WTC11 (cell line): ENCODE results near the gene CPSF7.

ENCODE experiments used
- ZNF281 ChIP-seq: sonication (generic); formaldehyde crosslinking; IDR thresholded peaks from 2 replicates; pipeline ENCODE4 v1.8.0; 2023; ENCODE audit warnings: mild to moderate bottlenecking, missing genetic modification reagents
- TF ChIP-seq, protein P1 (sequence below): fragments of 200-600 bp; IDR thresholded peaks from 2 replicates; pipeline ENCODE4 v1.8.0; 2022; ENCODE audit warnings: antibody characterized with exemption

GRCh38 chr11:61468002-61468401 lies 38.2 kb upstream of the CPSF7 start:
- TF ChIP-seq ZNF281 (CRISPR knock-in tag): no peak
- TF ChIP-seq, protein P1, sequence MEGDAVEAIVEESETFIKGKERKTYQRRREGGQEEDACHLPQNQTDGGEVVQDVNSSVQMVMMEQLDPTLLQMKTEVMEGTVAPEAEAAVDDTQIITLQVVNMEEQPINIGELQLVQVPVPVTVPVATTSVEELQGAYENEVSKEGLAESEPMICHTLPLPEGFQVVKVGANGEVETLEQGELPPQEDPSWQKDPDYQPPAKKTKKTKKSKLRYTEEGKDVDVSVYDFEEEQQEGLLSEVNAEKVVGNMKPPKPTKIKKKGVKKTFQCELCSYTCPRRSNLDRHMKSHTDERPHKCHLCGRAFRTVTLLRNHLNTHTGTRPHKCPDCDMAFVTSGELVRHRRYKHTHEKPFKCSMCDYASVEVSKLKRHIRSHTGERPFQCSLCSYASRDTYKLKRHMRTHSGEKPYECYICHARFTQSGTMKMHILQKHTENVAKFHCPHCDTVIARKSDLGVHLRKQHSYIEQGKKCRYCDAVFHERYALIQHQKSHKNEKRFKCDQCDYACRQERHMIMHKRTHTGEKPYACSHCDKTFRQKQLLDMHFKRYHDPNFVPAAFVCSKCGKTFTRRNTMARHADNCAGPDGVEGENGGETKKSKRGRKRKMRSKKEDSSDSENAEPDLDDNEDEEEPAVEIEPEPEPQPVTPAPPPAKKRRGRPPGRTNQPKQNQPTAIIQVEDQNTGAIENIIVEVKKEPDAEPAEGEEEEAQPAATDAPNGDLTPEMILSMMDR: no peak
